ENCODE results near the gene ZHX3. TPM values are rescaled to one million over a fixed set of nuclear protein-coding genes. Genes with fewer than 3 reads are reported as not detected.

The ZHX3 gene
- total RNA-seq, 1 experiment from 2014 or later = 5.9 TPM

- H3K27me3 ChIP-seq (ENCODE audit: low read length) = no peaks in the 10 kb centered on the region
- H3K9me2 ChIP-seq (replicated peaks; ENCODE audit: insufficient read depth, low read length) = no peaks in the 10 kb centered on the region
- H3K4me3 ChIP-seq (ENCODE audit: low read length) = no peak overlapping the region
- H3K36me3 ChIP-seq (ENCODE audit: insufficient read depth, low read length) = peaks cover 12% of the 10 kb centered on the region; the same call in 1 of the 2 replicates
- H4K20me1 ChIP-seq (ENCODE audit: insufficient read depth, low read depth, low read length) = no peaks in the 10 kb centered on the region
- no peak overlapping the region for H3K9ac ChIP-seq (ENCODE audit: low read length)
- peaks cover 13% of the 10 kb centered on the region for H3K9me3 ChIP-seq (ENCODE audit: low read length)
- no peak overlapping the region for H3K4me2 ChIP-seq (ENCODE audit: low read depth, low read length, poor library complexity, severe bottlenecking)
- H2AFZ ChIP-seq (ENCODE audit: low read length) = no peak overlapping the region
- H3K27ac ChIP-seq (ENCODE audit: low read length) = no peak overlapping the region
- no peaks in the 10 kb centered on the region for H3K79me2 ChIP-seq (ENCODE audit: low read length)
- no peaks in the 10 kb centered on the region for H3K4me1 ChIP-seq (ENCODE audit: low read length)
- no peak for DNase-seq
Observed at GRCh38 chr20:41192575-41192974, 125.0 kb downstream of the ZHX3 start.

- no peak for DNase-seq
- Histone ChIP-seq H3K36me3 (ENCODE audit: insufficient read depth, low read length) (peaks cover 9% of the 10 kb centered on the region; the same call in 1 of the 2 replicates), H3K79me2 (ENCODE audit: low read length) (no peaks in the 10 kb centered on the region), H2AFZ (ENCODE audit: low read length) (no peak overlapping the region), H3K27ac (ENCODE audit: low read length) (no peak overlapping the region), H3K9me2 (replicated peaks; ENCODE audit: insufficient read depth, low read length) (no peaks in the 10 kb centered on the region), H3K4me3 (ENCODE audit: low read length) (no peak overlapping the region), H3K9me3 (ENCODE audit: low read length) (peaks cover 13% of the 10 kb centered on the region), H3K27me3 (ENCODE audit: low read length) (no peaks in the 10 kb centered on the region), H3K4me1 (ENCODE audit: low read length) (no peaks in the 10 kb centered on the region), H3K9ac (ENCODE audit: low read length) (no peak overlapping the region), H4K20me1 (ENCODE audit: insufficient read depth, low read depth, low read length) (no peaks in the 10 kb centered on the region), H3K4me2 (ENCODE audit: low read depth, low read length, poor library complexity, severe bottlenecking) (no peak overlapping the region)
Observed at GRCh38 chr20:41191562-41192500, 125.7 kb downstream of the ZHX3 start.

- H3K4me1 ChIP-seq (ENCODE audit: low read length) = 0 out of 2 replicates have a peak, but pooled peaks cover 3% of the 10 kb centered on the region
- H3K9ac ChIP-seq (ENCODE audit: low read length) = no peak overlapping the region
- no peak overlapping the region for H3K27ac ChIP-seq (ENCODE audit: low read length)
- H3K27me3 ChIP-seq (ENCODE audit: low read length) = no peaks in the 10 kb centered on the region
- H4K20me1 ChIP-seq (ENCODE audit: insufficient read depth, low read depth, low read length) = no peaks in the 10 kb centered on the region
- H2AFZ ChIP-seq (ENCODE audit: low read length) = no peak overlapping the region
- no peaks in the 10 kb centered on the region for H3K79me2 ChIP-seq (ENCODE audit: low read length)
- no peak overlapping the region for H3K4me2 ChIP-seq (ENCODE audit: low read depth, low read length, poor library complexity, severe bottlenecking)
- DNase-seq = no peak
- H3K4me3 ChIP-seq (ENCODE audit: low read length) = no peak overlapping the region
- H3K9me3 ChIP-seq (ENCODE audit: low read length) = peaks cover 13% of the 10 kb centered on the region
- H3K9me2 ChIP-seq (replicated peaks; ENCODE audit: insufficient read depth, low read length) = no peaks in the 10 kb centered on the region
- H3K36me3 ChIP-seq (ENCODE audit: insufficient read depth, low read length) = peaks cover 9% of the 10 kb centered on the region; the same call in 1 of the 2 replicates
Observed at GRCh38 chr20:41187668-41188067, 129.9 kb downstream of the ZHX3 start.

- H3K4me1 ChIP-seq (ENCODE audit: low read length) = 0 out of 2 replicates have a peak, but pooled peaks cover 3% of the 10 kb centered on the region
- H3K9me3 ChIP-seq (ENCODE audit: low read length) = peaks cover 6% of the 10 kb centered on the region
- no peaks in the 10 kb centered on the region for H4K20me1 ChIP-seq (ENCODE audit: insufficient read depth, low read depth, low read length)
- no peaks in the 10 kb centered on the region for H3K9me2 ChIP-seq (replicated peaks; ENCODE audit: insufficient read depth, low read length)
- no peak overlapping the region for H3K4me3 ChIP-seq (ENCODE audit: low read length)
- no peak for DNase-seq
- H2AFZ ChIP-seq (ENCODE audit: low read length) = no peak overlapping the region
- no peaks in the 10 kb centered on the region for H3K79me2 ChIP-seq (ENCODE audit: low read length)
- no peaks in the 10 kb centered on the region for H3K27me3 ChIP-seq (ENCODE audit: low read length)
- H3K36me3 ChIP-seq (ENCODE audit: insufficient read depth, low read length) = no peaks in the 10 kb centered on the region
- no peak overlapping the region for H3K27ac ChIP-seq (ENCODE audit: low read length)
- no peak overlapping the region for H3K9ac ChIP-seq (ENCODE audit: low read length)
- no peak overlapping the region for H3K4me2 ChIP-seq (ENCODE audit: low read depth, low read length, poor library complexity, severe bottlenecking)
Observed at GRCh38 chr20:41185013-41185757, 132.3 kb downstream of the ZHX3 start.

- no peak for DNase-seq
- Histone ChIP-seq H3K79me2 (ENCODE audit: low read length) (no peaks in the 10 kb centered on the region), H3K36me3 (ENCODE audit: insufficient read depth, low read length) (no peaks in the 10 kb centered on the region), H2AFZ (ENCODE audit: low read length) (no peak overlapping the region), H3K4me3 (ENCODE audit: low read length) (no peak overlapping the region), H3K9me2 (replicated peaks; ENCODE audit: insufficient read depth, low read length) (no peaks in the 10 kb centered on the region), H4K20me1 (ENCODE audit: insufficient read depth, low read depth, low read length) (no peaks in the 10 kb centered on the region), H3K27me3 (ENCODE audit: low read length) (no peaks in the 10 kb centered on the region), H3K9me3 (ENCODE audit: low read length) (no peaks in the 10 kb centered on the region), H3K4me2 (ENCODE audit: low read depth, low read length, poor library complexity, severe bottlenecking) (no peak overlapping the region), H3K4me1 (ENCODE audit: low read length) (0 out of 2 replicates have a peak, but pooled peaks cover 3% of the 10 kb centered on the region), H3K9ac (ENCODE audit: low read length) (no peak overlapping the region), H3K27ac (ENCODE audit: low read length) (no peak overlapping the region)
Observed at GRCh38 chr20:41183831-41184230, 133.7 kb downstream of the ZHX3 start.

GRCh38 chr20:41183391-41183790 is 134.1 kb downstream of the ZHX3 start:
- no peaks in the 10 kb centered on the region for H3K36me3 ChIP-seq (ENCODE audit: insufficient read depth, low read length)
- H3K4me1 ChIP-seq (ENCODE audit: low read length) = 0 out of 2 replicates have a peak, but pooled peaks cover 3% of the 10 kb centered on the region
- no peaks in the 10 kb centered on the region for H4K20me1 ChIP-seq (ENCODE audit: insufficient read depth, low read depth, low read length)
- no peaks in the 10 kb centered on the region for H3K27me3 ChIP-seq (ENCODE audit: low read length)
- H3K4me2 ChIP-seq (ENCODE audit: low read depth, low read length, poor library complexity, severe bottlenecking) = no peak overlapping the region
- no peak overlapping the region for H3K4me3 ChIP-seq (ENCODE audit: low read length)
- H3K9ac ChIP-seq (ENCODE audit: low read length) = no peak overlapping the region
- H3K9me3 ChIP-seq (ENCODE audit: low read length) = no peaks in the 10 kb centered on the region
- no peaks in the 10 kb centered on the region for H3K79me2 ChIP-seq (ENCODE audit: low read length)
- no peak overlapping the region for H3K27ac ChIP-seq (ENCODE audit: low read length)
- H2AFZ ChIP-seq (ENCODE audit: low read length) = no peak overlapping the region
- no peaks in the 10 kb centered on the region for H3K9me2 ChIP-seq (replicated peaks; ENCODE audit: insufficient read depth, low read length)
- DNase-seq = no peak

GRCh38 chr20:41182296-41183212 is 135.0 kb downstream of the ZHX3 start:
- no peak for DNase-seq
- Histone ChIP-seq H2AFZ (ENCODE audit: low read length) (no peak overlapping the region), H3K4me3 (ENCODE audit: low read length) (no peak overlapping the region), H3K4me2 (ENCODE audit: low read depth, low read length, poor library complexity, severe bottlenecking) (no peak overlapping the region), H3K9ac (ENCODE audit: low read length) (no peak overlapping the region), H3K79me2 (ENCODE audit: low read length) (no peaks in the 10 kb centered on the region), H3K4me1 (ENCODE audit: low read length) (0 out of 2 replicates have a peak, but pooled peaks cover 3% of the 10 kb centered on the region), H3K9me3 (ENCODE audit: low read length) (no peaks in the 10 kb centered on the region), H3K36me3 (ENCODE audit: insufficient read depth, low read length) (no peaks in the 10 kb centered on the region), H4K20me1 (ENCODE audit: insufficient read depth, low read depth, low read length) (no peaks in the 10 kb centered on the region), H3K27me3 (ENCODE audit: low read length) (no peaks in the 10 kb centered on the region), H3K27ac (ENCODE audit: low read length) (no peak overlapping the region), H3K9me2 (replicated peaks; ENCODE audit: insufficient read depth, low read length) (no peaks in the 10 kb centered on the region)

Measured in Karpas-422 (cell line).